Measurements from ENCODE around the gene IGF1R.

Gene IGF1R

DNA sequence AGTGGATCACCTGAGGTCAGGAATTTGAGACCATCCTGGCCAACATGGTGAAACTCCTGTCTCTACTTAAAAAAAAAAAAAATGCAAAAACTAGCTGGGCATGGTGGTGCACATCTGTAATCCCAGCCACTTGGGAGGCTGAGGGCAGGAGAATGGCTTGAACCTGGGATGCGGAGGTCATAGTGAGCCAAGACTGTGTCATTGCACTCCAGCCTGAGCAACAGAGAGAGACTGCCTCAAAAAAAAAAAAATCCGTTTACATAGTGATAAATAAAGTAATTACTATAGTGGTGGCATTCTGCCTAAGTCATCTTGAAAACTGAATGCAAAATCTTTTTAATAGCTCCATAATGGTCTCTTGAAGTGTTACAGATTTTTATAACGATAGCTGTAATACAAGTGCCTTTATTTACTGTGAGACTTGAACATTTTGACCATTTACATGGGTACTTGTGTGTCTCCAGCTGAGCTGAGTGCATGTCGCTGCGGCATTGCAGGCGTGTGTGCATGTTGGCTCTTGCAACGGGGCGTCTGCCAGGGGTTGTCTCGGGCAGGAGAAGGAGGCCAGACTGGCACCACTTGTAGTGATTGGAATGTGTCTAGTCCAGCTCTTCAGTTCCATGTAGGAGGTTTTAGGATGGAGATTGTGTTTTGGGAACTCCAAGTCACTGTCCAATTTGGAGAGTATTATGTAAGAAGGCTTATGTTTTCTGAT lies 111.9 kb downstream of the IGF1R start:
- H3K4me1 ChIP-seq (ENCODE audit: control insufficient read depth, insufficient read depth, low read length), result peaks cover 6% of the 10 kb centered on the region
- H3K27me3 ChIP-seq (ENCODE audit: control insufficient read depth, insufficient read depth, low read length), result no peaks in the 10 kb centered on the region
- no peak overlapping the region for H3K27ac ChIP-seq (ENCODE audit: low read length)
- WGBS (ENCODE audit: insufficient coverage, insufficient read length), result no CpG with 5 or more reads among the region's 9 CpGs
- DNase-seq (ENCODE audit: low read depth, low spot score), result no peak
- no peaks in the 10 kb centered on the region for H3K9me3 ChIP-seq (ENCODE audit: control insufficient read depth, insufficient read depth, low read length)
- no peak overlapping the region for H3K4me3 ChIP-seq (ENCODE audit: low read length)
- H3K36me3 ChIP-seq (ENCODE audit: control insufficient read depth, insufficient read depth, low read length), result no peaks in the 10 kb centered on the region

DNA sequence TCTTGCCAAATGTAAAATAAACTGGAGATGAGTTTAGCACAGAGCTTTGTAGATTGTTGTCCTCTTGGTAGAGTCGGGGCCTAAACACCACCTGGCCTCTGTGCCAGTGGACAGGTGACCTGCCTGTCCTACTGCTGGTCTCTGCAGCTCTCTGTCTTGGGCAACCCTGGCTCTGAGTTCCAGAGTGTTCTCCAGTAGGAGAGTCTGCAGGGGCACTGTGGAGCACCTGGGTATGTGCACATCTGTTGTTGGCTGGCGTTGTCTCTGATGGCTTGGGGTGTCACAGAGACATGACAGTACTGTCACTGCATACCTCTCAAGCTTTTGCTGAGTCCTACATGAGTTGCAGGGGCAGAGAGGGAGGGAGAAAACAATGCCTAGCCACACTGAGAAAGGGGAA lies 112.6 kb downstream of the IGF1R start:
- Histone ChIP-seq H3K27ac (ENCODE audit: low read length) (no peak overlapping the region), H3K9me3 (ENCODE audit: control insufficient read depth, insufficient read depth, low read length) (no peaks in the 10 kb centered on the region), H3K4me3 (ENCODE audit: low read length) (no peak overlapping the region), H3K36me3 (ENCODE audit: control insufficient read depth, insufficient read depth, low read length) (no peaks in the 10 kb centered on the region), H3K27me3 (ENCODE audit: control insufficient read depth, insufficient read depth, low read length) (no peaks in the 10 kb centered on the region), H3K4me1 (ENCODE audit: control insufficient read depth, insufficient read depth, low read length) (peaks cover 9% of the 10 kb centered on the region)
- no CpG with 5 or more reads among the region's 2 CpGs for WGBS (ENCODE audit: insufficient coverage, insufficient read length)
- no peak for DNase-seq (ENCODE audit: low read depth, low spot score)

DNA sequence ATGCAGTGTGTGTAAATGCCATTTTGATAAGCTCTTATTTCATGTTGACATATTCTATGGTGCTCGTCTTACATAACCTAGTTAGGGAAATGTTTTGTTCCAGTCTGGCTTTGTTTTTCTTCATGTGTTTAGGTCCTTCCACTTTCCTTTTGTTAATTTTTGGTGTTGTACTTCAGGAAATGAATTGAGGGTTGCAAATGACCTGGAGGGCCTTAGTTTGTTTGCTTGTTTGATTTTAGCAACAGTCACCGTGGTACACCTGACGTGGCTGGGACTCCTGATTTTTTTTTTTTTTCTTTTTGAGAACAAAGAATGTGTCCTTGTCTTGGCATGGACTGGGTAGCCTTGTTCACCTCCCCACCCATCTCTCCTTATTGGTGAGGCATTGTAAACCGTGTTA lies 114.8 kb downstream of the IGF1R start:
- H3K9me3 ChIP-seq (ENCODE audit: control insufficient read depth, insufficient read depth, low read length), result no peaks in the 10 kb centered on the region
- no peak for DNase-seq (ENCODE audit: low read depth, low spot score)
- H3K27me3 ChIP-seq (ENCODE audit: control insufficient read depth, insufficient read depth, low read length), result no peaks in the 10 kb centered on the region
- no peaks in the 10 kb centered on the region for H3K36me3 ChIP-seq (ENCODE audit: control insufficient read depth, insufficient read depth, low read length)
- WGBS (ENCODE audit: insufficient coverage, insufficient read length), result no CpG with 5 or more reads among the region's 4 CpGs
- H3K4me3 ChIP-seq (ENCODE audit: low read length), result no peak overlapping the region
- H3K4me1 ChIP-seq (ENCODE audit: control insufficient read depth, insufficient read depth, low read length), result peaks cover 9% of the 10 kb centered on the region
- H3K27ac ChIP-seq (ENCODE audit: low read length), result no peak overlapping the region

DNA sequence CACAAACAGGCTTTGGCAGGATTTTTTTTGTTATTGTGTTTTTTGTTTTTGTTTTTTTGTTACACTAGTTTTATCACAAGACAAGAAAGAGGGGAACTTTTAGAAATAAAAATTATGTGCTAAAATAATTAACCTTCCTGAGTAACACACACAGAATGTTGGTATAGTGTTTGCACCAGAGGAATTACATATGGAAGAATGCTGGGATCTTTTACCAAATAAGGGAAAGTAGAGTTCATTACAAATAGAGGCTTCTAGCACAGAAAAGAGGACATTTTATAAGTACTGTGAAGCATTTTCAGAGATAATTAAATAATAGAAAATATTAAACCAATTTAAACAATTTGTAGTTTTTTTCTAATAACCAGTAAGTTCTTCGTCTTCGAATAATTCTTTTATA lies 116.0 kb downstream of the IGF1R start:
- Histone ChIP-seq H3K4me3 (ENCODE audit: low read length) (no peak overlapping the region), H3K27ac (ENCODE audit: low read length) (no peak overlapping the region), H3K36me3 (ENCODE audit: control insufficient read depth, insufficient read depth, low read length) (no peaks in the 10 kb centered on the region), H3K4me1 (ENCODE audit: control insufficient read depth, insufficient read depth, low read length) (peaks cover 5% of the 10 kb centered on the region), H3K27me3 (ENCODE audit: control insufficient read depth, insufficient read depth, low read length) (no peaks in the 10 kb centered on the region), H3K9me3 (ENCODE audit: control insufficient read depth, insufficient read depth, low read length) (no peaks in the 10 kb centered on the region)
- DNase-seq (ENCODE audit: low read depth, low spot score), result no peak
- no CpG with 5 or more reads among the region's 2 CpGs for WGBS (ENCODE audit: insufficient coverage, insufficient read length)

DNA sequence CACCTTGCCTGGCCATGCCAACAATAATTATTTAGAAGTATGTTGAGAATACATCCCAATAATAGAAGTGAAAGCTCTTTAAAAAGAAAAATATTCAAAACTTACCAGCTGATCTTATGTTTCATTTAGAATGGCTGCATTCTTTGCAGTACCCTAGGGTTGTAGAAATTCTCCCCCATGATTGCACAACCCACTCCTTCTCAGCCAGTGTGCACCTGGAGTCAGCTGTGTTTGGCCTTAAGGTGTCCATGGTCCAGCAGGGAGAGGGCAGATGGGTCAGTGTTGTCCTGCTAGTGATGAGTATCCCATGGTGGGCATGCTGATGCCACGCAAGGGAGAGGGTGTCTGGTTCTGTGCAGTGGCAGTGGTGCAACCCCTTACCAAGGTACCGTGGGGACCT lies 117.3 kb downstream of the IGF1R start:
- Histone ChIP-seq H3K27ac (ENCODE audit: low read length) (no peak overlapping the region), H3K4me3 (ENCODE audit: low read length) (no peak overlapping the region), H3K9me3 (ENCODE audit: control insufficient read depth, insufficient read depth, low read length) (no peaks in the 10 kb centered on the region), H3K27me3 (ENCODE audit: control insufficient read depth, insufficient read depth, low read length) (no peaks in the 10 kb centered on the region), H3K4me1 (ENCODE audit: control insufficient read depth, insufficient read depth, low read length) (peaks cover 5% of the 10 kb centered on the region), H3K36me3 (ENCODE audit: control insufficient read depth, insufficient read depth, low read length) (no peaks in the 10 kb centered on the region)
- no CpG with 5 or more reads among the region's 2 CpGs for WGBS (ENCODE audit: insufficient coverage, insufficient read length)
- no peak for DNase-seq (ENCODE audit: low read depth, low spot score)

DNA sequence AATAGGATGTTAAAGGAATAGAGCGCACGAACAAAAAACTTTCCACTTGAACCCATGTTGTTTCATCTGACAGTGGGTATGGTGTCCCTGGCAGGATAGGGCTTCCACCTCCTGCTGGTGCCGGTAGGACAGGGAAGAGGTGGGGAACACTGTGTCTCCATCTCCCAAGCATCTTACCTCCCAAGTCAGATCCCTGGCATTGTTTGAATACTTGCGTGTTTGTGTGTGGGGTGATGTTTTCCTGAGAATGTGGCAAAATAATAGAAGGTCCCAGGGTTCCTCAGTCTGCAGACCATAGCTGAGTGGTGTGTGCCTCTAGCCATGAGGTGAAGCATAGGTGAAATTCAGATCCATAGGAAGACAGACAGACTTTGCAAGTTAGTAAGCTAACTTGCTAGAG lies 119.4 kb downstream of the IGF1R start:
- Histone ChIP-seq H3K27ac (ENCODE audit: low read length) (no peak overlapping the region), H3K27me3 (ENCODE audit: control insufficient read depth, insufficient read depth, low read length) (no peaks in the 10 kb centered on the region), H3K4me1 (ENCODE audit: control insufficient read depth, insufficient read depth, low read length) (peaks cover 7% of the 10 kb centered on the region), H3K4me3 (ENCODE audit: low read length) (no peak overlapping the region), H3K9me3 (ENCODE audit: control insufficient read depth, insufficient read depth, low read length) (no peaks in the 10 kb centered on the region), H3K36me3 (ENCODE audit: control insufficient read depth, insufficient read depth, low read length) (no peaks in the 10 kb centered on the region)
- WGBS (ENCODE audit: insufficient coverage, insufficient read length), result no CpG with 5 or more reads among the region's 4 CpGs
- no peak for DNase-seq (ENCODE audit: low read depth, low spot score)

DNA sequence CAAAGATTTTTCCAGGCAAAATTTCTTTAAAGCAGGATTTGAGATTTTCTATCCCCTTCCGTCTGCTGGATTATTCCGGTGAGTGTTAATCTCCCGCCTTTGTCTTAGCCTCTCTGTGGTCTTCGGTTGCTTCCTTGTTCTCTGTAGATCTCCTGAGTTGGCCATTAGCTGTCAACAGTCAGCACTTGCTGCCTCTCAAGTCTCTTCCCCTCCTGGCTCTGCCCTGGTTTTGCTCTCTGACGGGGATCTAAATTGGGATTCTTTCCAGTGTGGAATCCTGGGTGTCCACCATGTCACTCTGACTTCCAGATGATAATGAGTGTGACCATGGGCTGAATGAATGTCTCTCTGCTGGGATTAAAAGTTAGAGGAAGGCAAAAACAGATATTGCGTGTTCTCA lies 121.5 kb downstream of the IGF1R start:
- DNase-seq (ENCODE audit: low read depth, low spot score), result no peak
- no peaks in the 10 kb centered on the region for H3K9me3 ChIP-seq (ENCODE audit: control insufficient read depth, insufficient read depth, low read length)
- H3K27me3 ChIP-seq (ENCODE audit: control insufficient read depth, insufficient read depth, low read length), result no peaks in the 10 kb centered on the region
- peaks cover 8% of the 10 kb centered on the region for H3K4me1 ChIP-seq (ENCODE audit: control insufficient read depth, insufficient read depth, low read length)
- no peaks in the 10 kb centered on the region for H3K36me3 ChIP-seq (ENCODE audit: control insufficient read depth, insufficient read depth, low read length)
- no peak overlapping the region for H3K4me3 ChIP-seq (ENCODE audit: low read length)
- H3K27ac ChIP-seq (ENCODE audit: low read length), result no peak overlapping the region
- WGBS (ENCODE audit: insufficient coverage, insufficient read length), result no CpG with 5 or more reads among the region's 6 CpGs

DNA sequence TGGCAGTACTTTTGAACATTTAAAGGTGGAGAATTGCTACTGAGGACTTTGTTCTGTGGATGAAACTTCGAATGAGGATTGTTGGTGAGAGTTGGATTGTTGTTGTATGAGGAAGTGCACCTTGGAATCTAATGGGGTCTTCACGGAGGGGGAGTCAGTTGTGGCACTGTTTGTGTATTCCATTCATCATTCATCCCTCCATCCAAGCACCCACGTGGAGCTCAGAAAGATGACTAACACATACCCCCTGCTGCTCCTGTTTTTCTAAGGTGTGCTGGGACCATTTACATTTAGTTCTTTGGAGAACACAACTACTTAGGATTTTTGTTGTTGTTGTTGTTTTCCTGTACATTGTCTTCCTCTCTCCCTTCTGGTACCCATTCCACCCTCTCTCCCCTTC lies 122.6 kb downstream of the IGF1R start:
- Histone ChIP-seq H3K36me3 (ENCODE audit: control insufficient read depth, insufficient read depth, low read length) (no peaks in the 10 kb centered on the region), H3K4me3 (ENCODE audit: low read length) (no peak overlapping the region), H3K9me3 (ENCODE audit: control insufficient read depth, insufficient read depth, low read length) (no peaks in the 10 kb centered on the region), H3K27ac (ENCODE audit: low read length) (no peak overlapping the region), H3K4me1 (ENCODE audit: control insufficient read depth, insufficient read depth, low read length) (peaks cover 11% of the 10 kb centered on the region; the same call in 1 of the 2 replicates), H3K27me3 (ENCODE audit: control insufficient read depth, insufficient read depth, low read length) (no peaks in the 10 kb centered on the region)
- 100% methylated on average over 1 of the region's 3 CpGs for WGBS (ENCODE audit: insufficient coverage, insufficient read length)
- DNase-seq (ENCODE audit: low read depth, low spot score), result no peak

DNA sequence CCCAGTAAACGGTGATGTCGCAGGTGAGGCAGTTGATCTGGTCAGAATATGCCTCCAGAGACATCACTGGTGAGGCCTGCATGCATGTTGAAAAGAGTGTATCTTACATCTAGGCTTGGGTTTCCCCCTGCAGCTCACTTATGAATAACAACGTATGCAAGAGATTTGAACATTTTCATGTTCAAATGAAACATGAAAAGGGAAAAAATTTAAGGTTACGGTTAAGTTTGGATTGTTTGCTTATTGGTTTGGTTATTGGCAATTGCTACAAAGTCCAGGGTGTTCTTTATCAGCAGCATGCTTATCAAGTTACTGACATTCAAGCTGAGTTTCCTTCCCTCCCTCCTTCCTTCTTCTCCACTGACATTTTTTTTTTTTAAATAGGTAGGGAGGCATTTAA lies 123.2 kb downstream of the IGF1R start:
- Histone ChIP-seq H3K36me3 (ENCODE audit: control insufficient read depth, insufficient read depth, low read length) (no peaks in the 10 kb centered on the region), H3K4me3 (ENCODE audit: low read length) (no peak overlapping the region), H3K4me1 (ENCODE audit: control insufficient read depth, insufficient read depth, low read length) (peaks cover 11% of the 10 kb centered on the region; the same call in 1 of the 2 replicates), H3K27me3 (ENCODE audit: control insufficient read depth, insufficient read depth, low read length) (no peaks in the 10 kb centered on the region), H3K9me3 (ENCODE audit: control insufficient read depth, insufficient read depth, low read length) (no peaks in the 10 kb centered on the region), H3K27ac (ENCODE audit: low read length) (no peak overlapping the region)
- WGBS (ENCODE audit: insufficient coverage, insufficient read length), result 100% methylated on average over 1 of the region's 4 CpGs
- DNase-seq (ENCODE audit: low read depth, low spot score), result no peak

DNA sequence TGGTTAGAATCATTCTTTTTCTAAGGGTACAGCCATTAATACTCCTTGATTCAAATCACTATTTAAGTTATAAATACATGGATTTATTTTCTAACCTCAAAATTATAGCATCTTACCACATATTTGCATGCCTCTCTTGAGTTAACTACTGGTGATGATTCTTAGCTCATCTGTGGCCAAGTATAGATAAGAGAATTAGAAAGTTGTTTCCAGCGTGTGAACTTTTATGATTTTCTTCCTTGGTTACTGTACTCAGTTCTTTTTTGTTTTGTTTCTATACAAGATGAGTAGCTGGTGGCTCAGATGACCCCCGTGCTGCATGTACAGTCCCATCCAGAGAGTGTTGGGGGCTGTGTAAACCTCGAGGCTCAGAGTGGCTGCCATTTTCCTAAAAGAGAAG lies 124.6 kb downstream of the IGF1R start:
- no peak for DNase-seq (ENCODE audit: low read depth, low spot score)
- Histone ChIP-seq H3K4me1 (ENCODE audit: control insufficient read depth, insufficient read depth, low read length) (peaks cover 16% of the 10 kb centered on the region; the same call in 1 of the 2 replicates), H3K27ac (ENCODE audit: low read length) (no peak overlapping the region), H3K9me3 (ENCODE audit: control insufficient read depth, insufficient read depth, low read length) (no peaks in the 10 kb centered on the region), H3K4me3 (ENCODE audit: low read length) (no peak overlapping the region), H3K27me3 (ENCODE audit: control insufficient read depth, insufficient read depth, low read length) (no peaks in the 10 kb centered on the region), H3K36me3 (ENCODE audit: control insufficient read depth, insufficient read depth, low read length) (no peaks in the 10 kb centered on the region)
- WGBS (ENCODE audit: insufficient coverage, insufficient read length), result no CpG with 5 or more reads among the region's 3 CpGs

DNA sequence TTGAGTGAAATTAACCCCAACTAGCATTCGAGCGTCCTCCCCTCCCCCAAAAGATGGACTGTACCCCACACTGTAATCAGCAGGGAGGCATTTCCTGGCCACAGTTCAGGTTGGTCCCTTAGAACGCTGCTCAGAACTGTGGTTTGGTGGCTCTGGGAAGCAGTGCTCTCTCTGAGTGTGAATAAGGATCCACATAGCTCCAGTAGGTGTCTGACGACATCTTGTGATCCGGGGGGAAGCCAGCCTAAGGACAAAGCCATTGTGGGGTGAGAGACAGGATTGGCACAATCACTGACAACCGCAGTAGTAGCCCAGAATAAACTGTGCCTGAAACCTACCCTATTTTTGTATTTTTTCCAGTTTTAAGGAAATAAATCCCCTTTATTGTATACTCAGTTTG lies 125.3 kb downstream of the IGF1R start:
- no peaks in the 10 kb centered on the region for H3K9me3 ChIP-seq (ENCODE audit: control insufficient read depth, insufficient read depth, low read length)
- no peak overlapping the region for H3K4me3 ChIP-seq (ENCODE audit: low read length)
- H3K4me1 ChIP-seq (ENCODE audit: control insufficient read depth, insufficient read depth, low read length), result peaks cover 17% of the 10 kb centered on the region
- WGBS (ENCODE audit: insufficient coverage, insufficient read length), result no CpG with 5 or more reads among the region's 6 CpGs
- no peak overlapping the region for H3K27ac ChIP-seq (ENCODE audit: low read length)
- H3K36me3 ChIP-seq (ENCODE audit: control insufficient read depth, insufficient read depth, low read length), result no peaks in the 10 kb centered on the region
- DNase-seq (ENCODE audit: low read depth, low spot score), result no peak
- no peaks in the 10 kb centered on the region for H3K27me3 ChIP-seq (ENCODE audit: control insufficient read depth, insufficient read depth, low read length)
